HG03432 (cell line): ENCODE measurements around the gene NDUFA11.
"Not testable (repeated sequence)": the region's sequence is repeated elsewhere in the genome, so short reads cannot be mapped to it uniquely, and the experiment has no call there.

Experiments
- ATAC-seq: cut with Tn5 transposase; IDR thresholded peaks from one replicate; pipeline ENCODE4 v1.9.1; 2021; ENCODE audit warnings: mild to moderate bottlenecking, moderate library complexity; ENCODE audit not compliant: unreplicated experiment

Gene NDUFA11

DNA sequence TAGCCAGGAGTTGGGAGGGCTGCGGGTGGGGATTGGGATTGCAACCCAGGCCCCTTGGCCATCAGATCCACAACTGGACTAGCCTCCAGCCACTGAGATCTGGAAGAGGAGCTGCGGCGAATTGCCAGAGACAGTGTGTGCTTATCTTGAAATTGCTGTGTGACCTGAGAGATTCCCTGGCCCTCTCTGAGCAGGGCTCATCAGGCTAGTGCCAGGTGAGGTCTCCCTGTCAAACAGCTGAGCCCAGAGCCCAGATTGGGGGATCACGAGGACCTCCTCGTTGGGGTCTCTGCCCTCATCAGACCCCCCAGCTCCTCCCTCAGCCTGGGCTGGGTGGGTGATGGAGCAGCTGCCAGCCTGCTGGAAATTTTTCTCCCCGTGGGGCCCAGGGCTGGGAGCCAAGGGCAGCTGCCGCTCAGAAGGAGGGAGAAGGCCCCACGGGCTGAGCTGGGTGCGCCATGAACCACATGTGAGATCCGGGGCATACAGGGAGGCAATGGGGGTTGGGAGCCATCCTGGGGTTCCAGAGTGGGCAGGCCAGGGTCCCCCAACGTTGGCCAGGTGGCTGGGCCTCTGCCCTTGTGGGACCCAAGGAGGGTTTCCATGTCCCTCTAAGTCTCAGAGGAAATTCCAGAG lies 40.4 kb downstream of the NDUFA11 start:
- no peak for ATAC-seq

DNA sequence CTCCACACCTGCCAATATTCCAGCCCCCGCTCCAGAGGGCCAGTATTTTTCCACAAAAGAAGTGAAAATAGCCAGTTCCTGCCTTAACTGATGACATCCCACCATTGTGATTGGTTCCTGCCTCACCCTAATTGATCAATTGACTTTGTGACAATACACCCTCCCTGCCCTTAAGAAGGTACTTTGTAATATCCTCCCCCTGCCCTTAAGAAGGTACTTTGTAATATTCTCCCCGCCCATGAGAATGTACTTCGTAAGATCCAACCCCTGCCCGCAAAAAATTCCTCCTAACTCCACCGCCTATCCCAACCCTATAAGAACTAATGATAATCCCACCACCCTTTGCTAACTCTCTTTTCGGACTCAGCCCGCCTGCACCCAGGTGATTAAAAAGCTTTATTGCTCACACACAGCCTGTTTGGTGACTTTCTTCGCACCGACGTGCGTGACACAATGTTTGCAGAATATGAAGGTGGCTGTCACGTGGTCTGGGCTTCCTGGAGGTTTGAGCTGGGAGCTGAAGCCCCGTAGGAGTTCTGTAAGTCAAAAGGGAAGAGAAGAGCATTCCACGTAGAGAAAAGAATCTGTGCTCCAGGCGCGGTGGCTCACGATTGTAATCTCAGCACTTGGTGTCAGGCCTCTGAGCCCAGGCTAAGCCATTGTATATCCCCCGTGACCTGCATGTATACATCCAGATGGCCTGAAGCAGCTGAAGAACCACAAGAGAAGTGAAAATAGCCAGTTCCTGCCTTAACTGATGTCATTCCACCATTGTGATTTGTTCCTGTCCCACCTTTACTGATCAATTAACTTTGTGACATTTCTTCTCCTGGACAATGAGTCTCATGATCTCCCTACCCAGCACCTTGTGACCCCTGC lies 46.1 kb downstream of the NDUFA11 start:
- no peak for ATAC-seq

DNA sequence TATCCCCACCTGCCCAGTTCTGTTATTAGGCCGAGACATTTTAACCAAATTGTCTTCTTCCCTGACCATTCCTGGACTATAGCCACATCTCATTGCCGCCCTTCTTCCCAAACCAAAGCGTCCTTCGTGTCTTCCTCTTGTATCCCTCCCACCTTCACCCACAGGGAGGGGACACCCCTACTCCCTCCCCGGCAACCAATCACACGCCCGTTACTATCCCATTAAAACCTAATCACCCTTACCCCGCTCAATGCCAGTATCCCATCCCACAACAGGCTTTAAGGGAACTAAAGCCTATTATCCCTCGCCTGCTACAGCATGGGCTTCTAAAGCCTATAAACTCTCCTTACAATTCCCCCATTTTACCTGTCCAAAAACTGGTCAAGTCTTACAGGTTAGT lies 48.4 kb downstream of the NDUFA11 start:
- ATAC-seq, result not testable (repeated sequence)

DNA sequence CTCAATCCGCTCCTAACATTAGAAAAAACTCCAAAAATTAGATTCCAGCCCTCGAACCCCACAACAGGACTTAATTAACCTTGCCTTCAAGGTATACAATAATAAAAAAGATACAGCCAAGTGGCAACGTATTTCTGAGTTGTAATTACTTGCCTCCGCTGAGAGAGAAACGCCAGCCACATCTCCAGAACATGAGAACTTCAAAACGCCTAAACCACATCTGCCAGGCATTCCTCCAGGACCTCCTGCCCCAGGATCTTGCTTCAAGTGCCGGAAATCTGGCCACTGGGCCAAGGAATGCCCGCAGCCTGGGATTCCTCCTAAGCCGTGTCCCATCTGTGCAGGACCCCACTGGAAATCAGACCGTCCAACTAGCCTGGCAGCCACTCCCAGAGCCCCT lies 49.5 kb downstream of the NDUFA11 start:
- not testable (repeated sequence) for ATAC-seq

DNA sequence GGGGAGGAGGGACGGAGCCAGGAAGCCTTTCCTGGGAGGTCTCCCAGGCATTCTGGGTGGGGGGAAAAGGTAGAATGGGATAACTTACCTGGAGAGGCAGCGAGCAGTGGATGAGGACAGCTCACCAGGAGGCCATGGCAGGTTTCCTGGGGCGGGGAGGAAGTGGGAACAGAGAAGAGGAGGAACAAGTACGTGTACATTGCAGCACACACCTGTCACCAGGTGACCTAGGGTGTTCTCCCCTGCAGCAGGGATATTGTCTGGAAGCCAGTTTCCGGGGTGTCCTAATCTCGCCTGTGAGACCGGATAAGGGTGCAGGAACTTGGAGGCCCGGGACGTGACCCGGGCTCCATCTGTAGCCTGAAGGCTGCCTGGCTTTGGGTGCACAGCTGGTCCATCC lies 52.3 kb downstream of the NDUFA11 start, which contains the start of gene FUT3:
TSS of gene FUT3 (minus strand) at position 148 of the 400 bp plus-strand sequence.
- no peak for ATAC-seq

DNA sequence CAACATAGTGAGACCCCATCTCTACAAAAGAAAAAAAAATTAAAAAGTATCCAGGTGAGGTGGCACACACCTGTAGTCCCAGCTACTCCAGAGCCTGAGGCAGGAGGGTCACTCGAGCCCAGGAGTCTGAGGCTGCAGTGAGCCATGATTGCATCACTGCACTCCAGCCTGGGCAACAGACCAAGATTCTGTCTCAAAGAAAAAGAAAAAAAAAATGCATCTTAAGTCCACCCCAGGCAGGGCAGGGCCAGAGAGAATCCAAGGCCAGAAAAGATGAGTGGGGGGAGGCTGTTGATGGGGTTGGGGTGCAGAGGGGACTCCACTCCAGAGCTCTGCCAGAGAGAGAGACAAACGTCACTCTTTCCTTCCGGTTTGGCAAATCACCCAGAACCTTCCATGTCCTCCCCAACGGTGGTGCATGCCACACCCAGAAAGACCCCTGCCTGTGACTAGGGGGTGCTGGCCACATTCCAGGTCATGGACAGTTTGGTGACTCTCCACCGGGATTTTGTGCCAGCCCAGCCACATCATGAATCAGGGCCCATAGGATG lies 52.8 kb downstream of the NDUFA11 start:
- no peak for ATAC-seq

DNA sequence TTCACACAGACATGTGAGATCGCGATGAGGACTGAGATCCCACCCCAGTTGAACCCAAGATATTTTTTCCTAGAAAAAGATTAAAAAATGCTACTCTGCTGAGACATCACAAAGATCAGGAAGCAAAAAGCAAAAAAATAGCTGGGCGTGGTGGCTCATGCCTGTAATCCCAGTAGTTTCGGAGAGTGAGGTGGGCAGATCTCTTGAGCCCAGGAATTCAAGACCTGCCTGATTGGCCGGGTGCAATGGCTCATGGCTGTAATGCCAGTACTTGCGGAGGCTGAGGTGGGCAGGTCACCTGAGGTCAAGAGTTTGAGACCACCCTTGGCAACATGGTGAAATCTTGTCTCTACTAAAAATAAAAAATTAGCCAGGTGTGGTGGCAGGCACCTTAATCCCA lies 53.4 kb downstream of the NDUFA11 start:
- ATAC-seq, result no peak

DNA sequence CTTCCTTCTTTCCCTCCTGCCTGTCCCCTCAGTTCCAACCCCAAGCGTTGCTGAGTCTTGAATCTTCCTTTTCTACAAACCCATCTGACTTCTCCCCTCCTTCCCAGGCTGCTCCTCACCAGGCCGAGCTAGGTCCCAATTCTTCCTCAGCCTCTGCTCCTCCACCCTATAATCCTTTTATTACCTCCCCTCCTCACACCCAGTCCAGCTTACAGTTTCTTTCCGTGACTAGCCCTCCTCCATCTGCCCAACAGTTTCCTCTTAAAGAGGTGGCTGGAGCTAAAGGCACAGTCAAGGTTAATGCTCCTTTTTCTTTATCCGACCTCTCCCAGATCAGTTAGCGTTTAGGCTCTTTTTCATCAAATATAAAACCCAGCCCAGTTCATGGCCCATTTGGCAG lies 55.0 kb downstream of the NDUFA11 start:
- ATAC-seq, result not testable (repeated sequence)

DNA sequence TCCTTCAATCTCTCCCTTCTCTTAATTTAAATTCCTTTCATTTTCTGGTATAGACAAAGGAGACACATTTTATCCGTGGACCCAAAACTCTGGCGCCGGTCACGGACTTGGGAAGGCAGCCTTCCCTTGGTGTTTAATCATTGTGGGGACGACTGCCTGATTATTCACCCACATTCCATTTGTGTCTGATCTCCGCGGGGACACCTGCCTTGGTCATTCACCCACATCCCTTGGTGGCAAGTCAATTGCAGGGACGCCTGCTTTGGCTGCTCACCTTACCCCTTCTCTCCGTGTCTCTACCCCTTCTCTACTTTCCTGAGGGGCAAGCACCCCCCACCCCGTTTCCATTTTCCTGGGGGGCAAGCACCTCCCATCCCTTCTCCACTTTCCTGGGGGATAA lies 55.7 kb downstream of the NDUFA11 start:
- ATAC-seq, result not testable (repeated sequence)
